Stimulated activated CD4-positive, alpha-beta T cell treated with anti-CD3 and anti-CD28 coated beads, Interleukin-12 subunit alpha, Interleukin-12 subunit beta, amount 100 ng/mL, for 24 hours (primary cell): Measurements from ENCODE around the gene BTAF1.

Experiments
- DNase-seq, 2 experiments: peaks; one replicate each; pipeline ENCODE4 v3.0.0-alpha.2; 2020; ENCODE audit warnings: low read depth in 2 of 2

Gene BTAF1

GRCh38 chr10:92047215-92047614 is 123.6 kb downstream of the BTAF1 start:
- no peak for DNase-seq

- DNase-seq, result no peak
These were observed 128.5 kb downstream of the BTAF1 start for GRCh38 chr10:92052088-92052487.

- DNase-seq, result no peak
These were observed 129.2 kb downstream of the BTAF1 start for GRCh38 chr10:92052741-92053140.

GRCh38 chr10:92054807-92055206 is 131.2 kb downstream of the BTAF1 start:
- DNase-seq, result no peak

DNA sequence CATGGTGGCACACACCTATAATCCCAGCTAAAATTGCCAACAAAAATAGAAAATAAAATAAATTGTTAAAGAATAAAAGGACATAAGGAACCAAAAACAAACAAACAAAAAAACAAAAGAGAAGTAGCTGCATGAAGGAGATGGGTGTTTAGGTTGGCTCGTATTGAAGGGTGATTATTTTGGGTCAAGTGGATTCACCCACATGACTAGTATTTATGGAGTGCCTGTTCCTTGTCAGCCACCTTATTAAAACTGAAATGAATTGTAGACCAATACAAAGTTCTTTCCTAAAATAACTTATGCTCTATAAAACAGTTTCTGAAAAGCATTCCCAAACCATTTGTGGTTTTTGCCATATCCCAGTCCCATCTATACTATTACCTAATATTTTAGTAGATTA is 138.7 kb downstream of the BTAF1 start:
- no peak for DNase-seq

GRCh38 chr10:92064506-92064905 is 140.9 kb downstream of the BTAF1 start:
- DNase-seq, result no peak

DNA sequence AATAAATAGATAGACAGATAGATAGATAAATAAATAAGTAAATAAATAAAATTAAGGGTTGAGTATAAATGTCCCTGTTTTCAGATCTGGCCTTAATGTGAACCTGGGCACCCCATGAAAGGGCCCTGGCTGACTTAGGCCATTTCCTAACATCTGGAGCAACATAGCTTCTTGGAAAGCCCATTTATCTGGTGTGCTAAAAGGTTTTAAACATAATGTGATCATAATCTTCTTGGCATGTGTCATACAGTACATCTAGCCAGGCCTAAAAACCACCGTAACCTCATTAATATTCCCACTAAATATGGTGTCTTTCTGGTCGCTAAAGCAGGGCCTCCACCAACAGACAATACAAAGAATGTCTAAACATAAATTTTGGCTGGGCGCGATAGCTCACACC is 142.8 kb downstream of the BTAF1 start:
- no peak for DNase-seq

DNA sequence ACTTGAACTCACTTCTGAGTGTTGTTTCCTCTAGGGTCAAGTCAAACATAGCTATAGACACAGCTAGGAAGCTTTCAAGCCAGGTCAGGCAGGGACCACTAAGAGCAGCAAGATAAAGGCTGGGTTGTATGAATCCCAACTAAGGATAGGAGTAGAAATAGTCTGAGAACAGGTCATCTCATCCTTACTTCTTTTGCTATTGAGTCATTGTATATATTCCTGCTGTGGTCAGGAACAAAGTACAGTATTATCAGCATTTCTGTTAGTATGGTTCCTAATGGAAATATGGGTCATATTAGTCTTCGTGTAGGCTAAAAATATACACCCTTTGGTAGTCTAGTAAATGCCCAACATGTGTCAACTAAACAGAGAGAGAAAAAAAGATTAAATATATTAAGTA is 145.3 kb downstream of the BTAF1 start:
- no peak for DNase-seq

DNA sequence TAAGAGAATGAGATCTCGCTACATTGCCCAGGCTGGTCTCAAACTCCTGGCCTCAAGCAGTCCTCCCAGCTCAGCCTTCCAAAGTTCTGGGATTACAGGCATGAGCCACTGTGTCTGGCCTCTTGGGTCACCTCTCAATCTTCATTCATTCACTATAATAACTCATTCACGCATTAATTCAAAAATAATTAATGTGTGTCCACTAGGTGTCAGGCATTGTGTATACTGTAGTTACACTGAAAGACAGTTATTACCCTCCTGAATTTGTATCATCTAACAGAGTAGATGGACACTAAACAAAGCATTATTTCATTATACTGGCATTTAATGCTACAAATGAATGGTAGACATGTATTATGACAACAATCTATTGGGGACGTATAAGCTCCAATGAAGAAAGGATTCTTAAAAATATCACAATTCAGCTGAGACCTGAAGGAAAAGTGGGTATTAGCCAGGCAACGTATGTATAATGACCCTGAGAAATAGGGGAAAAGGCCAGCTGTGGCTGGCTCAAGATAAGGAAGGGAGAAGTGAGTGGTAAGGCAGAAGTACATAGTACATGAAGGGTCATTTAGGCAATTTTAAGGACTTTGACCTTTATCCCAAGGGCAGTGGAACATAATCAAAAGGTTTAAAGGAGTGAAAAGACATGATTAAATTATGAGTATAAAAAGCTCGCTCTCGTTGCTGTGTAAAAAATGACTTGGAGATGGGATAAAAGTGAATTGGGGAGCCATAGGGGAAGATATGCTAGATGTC is 150.7 kb downstream of the BTAF1 start:
- DNase-seq, result no peak

DNA sequence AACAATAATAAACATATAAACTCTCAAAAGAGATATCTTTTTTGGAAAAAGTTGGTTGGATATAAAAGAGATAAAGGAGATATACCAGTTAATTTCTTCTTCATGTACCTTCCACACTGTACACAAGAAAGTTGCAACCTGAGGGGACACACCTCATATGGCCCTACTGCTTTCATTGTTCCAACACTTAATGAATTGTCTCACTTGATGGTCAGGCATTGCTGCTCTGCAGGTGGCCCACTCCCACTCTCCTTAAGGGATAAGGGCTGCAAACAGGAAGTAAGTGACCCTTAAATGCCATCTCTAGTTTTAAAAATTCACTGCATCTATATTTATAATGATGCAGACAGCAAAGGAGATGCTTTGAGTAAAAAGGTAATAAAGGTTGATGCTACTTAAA is 152.3 kb downstream of the BTAF1 start:
- no peak for DNase-seq

GRCh38 chr10:92076722-92077121 is 153.2 kb downstream of the BTAF1 start:
- no peak for DNase-seq

DNA sequence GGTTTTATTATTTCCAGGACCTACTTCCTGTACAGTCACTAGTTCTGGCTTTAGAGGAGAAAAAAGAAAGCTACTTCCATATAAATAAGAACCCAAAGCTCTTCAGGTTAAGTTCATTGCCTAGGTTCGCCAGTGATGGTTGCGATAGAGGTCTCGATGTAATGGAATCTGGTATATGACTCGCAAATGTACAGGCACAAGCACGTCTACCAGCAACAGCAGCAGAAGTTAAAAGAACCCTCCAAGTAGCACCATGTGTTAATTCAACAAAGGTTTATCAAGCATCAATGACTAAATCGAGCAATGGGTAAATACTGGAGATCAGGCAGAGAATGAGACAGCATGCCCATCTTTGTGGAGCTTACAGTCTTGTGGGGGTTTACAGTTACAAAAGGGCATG is 155.4 kb downstream of the BTAF1 start:
- DNase-seq, result no peak
